Measurements from ENCODE around the gene VEGFD. TPM values are rescaled to one million over a fixed set of nuclear protein-coding genes. Genes with fewer than 3 reads are reported as not detected.

The VEGFD gene
- polyA plus RNA-seq, 3 donors: not detected

- no peaks in the 10 kb centered on the region for H3K79me2 ChIP-seq (ENCODE audit: insufficient read depth, low read length)
- Mint-ChIP-seq H3K9me3 (no peaks in the 10 kb centered on the region), H3K27ac (peak overlapping the region in 1 of 7 donors; percentile 9), H3K4me1 (peaks cover 11% of the 10 kb centered on the region), H3K36me3 (peaks cover 31 to 32% of the 10 kb centered on the region in 2 donors), H3K27me3 (ENCODE audit: low read depth in 3 of 3) (peaks cover 0 to 8% (median 0%) of the 10 kb centered on the region in 3 donors), H3K4me3 (no peak overlapping the region)
- no peak overlapping the region for H3K4me2 ChIP-seq (replicated peaks; ENCODE audit: extremely low read depth, low read length, poor library complexity, severe bottlenecking)
- H4K20me1 ChIP-seq (ENCODE audit: insufficient read depth, low read length): no peaks in the 10 kb centered on the region
- no peak overlapping the region for H3K4me3 ChIP-seq (replicated peaks in 1 of 3; ENCODE audit: low read depth in 2 of 3, low read length in 3 of 3)
- intact Hi-C loops (cut with micrococcal nuclease): no loop called here
- H3K9ac ChIP-seq (ENCODE audit: insufficient read depth, low read length, poor library complexity, severe bottlenecking): no peak overlapping the region
- TF ChIP-seq CTCF (IDR thresholded peaks at IDR 0.05): no peak
- peaks cover 11 to 33% of the 10 kb centered on the region in 2 donors for H3K36me3 ChIP-seq (replicated peaks in 1 of 2; ENCODE audit: control insufficient read depth in 1 of 2, insufficient read depth in 2 of 2, low read length in 2 of 2)
- peaks cover 0 to 7% of the 10 kb centered on the region in 2 donors for H3K27me3 ChIP-seq (ENCODE audit: control insufficient read depth in 2 of 2, insufficient read depth in 2 of 2, low read length in 2 of 2)
- no CpG with 5 or more reads among the region's 4 CpGs for WGBS (ENCODE audit: insufficient coverage)
- peaks cover 6 to 10% of the 10 kb centered on the region in 2 donors for H3K4me1 ChIP-seq (ENCODE audit: control insufficient read depth in 1 of 2, insufficient read depth in 2 of 2, low read length in 2 of 2)
- DNase-seq: no peak
- H2AFZ ChIP-seq (ENCODE audit: insufficient read depth, low read depth, low read length, poor library complexity, severe bottlenecking): no peak overlapping the region
- no peaks in the 10 kb centered on the region for H3K9me3 ChIP-seq (replicated peaks in 1 of 2; ENCODE audit: control insufficient read depth in 1 of 2, insufficient read depth in 1 of 2, low read length in 2 of 2)
- H3K27ac ChIP-seq (ENCODE audit: low read depth in 1 of 2, low read length in 2 of 2): no peak overlapping the region
Measured at GRCh38 chrX:15320297-15320696, 63.9 kb downstream of the VEGFD start.

GRCh38 chrX:15319075-15319474 is 65.1 kb downstream of the VEGFD start:
- Histone ChIP-seq H3K4me1 (ENCODE audit: control insufficient read depth in 1 of 2, insufficient read depth in 2 of 2, low read length in 2 of 2) (peaks cover 6 to 10% of the 10 kb centered on the region in 2 donors), H2AFZ (ENCODE audit: insufficient read depth, low read depth, low read length, poor library complexity, severe bottlenecking) (no peak overlapping the region), H3K4me2 (replicated peaks; ENCODE audit: extremely low read depth, low read length, poor library complexity, severe bottlenecking) (no peak overlapping the region), H3K27me3 (ENCODE audit: control insufficient read depth in 2 of 2, insufficient read depth in 2 of 2, low read length in 2 of 2) (peaks cover 0 to 2% of the 10 kb centered on the region in 2 donors), H3K27ac (ENCODE audit: low read depth in 1 of 2, low read length in 2 of 2) (no peak overlapping the region), H3K9ac (ENCODE audit: insufficient read depth, low read length, poor library complexity, severe bottlenecking) (no peak overlapping the region), H3K4me3 (replicated peaks in 1 of 3; ENCODE audit: low read depth in 2 of 3, low read length in 3 of 3) (no peak overlapping the region), H3K79me2 (ENCODE audit: insufficient read depth, low read length) (no peaks in the 10 kb centered on the region), H3K9me3 (replicated peaks in 1 of 2; ENCODE audit: control insufficient read depth in 1 of 2, insufficient read depth in 1 of 2, low read length in 2 of 2) (no peaks in the 10 kb centered on the region), H4K20me1 (ENCODE audit: insufficient read depth, low read length) (no peaks in the 10 kb centered on the region), H3K36me3 (replicated peaks in 1 of 2; ENCODE audit: control insufficient read depth in 1 of 2, insufficient read depth in 2 of 2, low read length in 2 of 2) (peaks cover 6 to 22% of the 10 kb centered on the region in 2 donors)
- Mint-ChIP-seq H3K27me3 (ENCODE audit: low read depth in 3 of 3) (peaks cover 0 to 5% (median 0%) of the 10 kb centered on the region in 3 donors), H3K4me3 (no peak overlapping the region), H3K9me3 (no peaks in the 10 kb centered on the region), H3K4me1 (peaks cover 11% of the 10 kb centered on the region), H3K27ac (no peak overlapping the region), H3K36me3 (peaks cover 22 to 25% of the 10 kb centered on the region in 2 donors)
- DNase-seq: no peak
- WGBS (ENCODE audit: insufficient coverage): no CpG with 5 or more reads among the region's 4 CpGs
- no peak for TF ChIP-seq CTCF (IDR thresholded peaks at IDR 0.05)
- intact Hi-C loops (cut with micrococcal nuclease): no loop called here
